ENCODE measurements around the gene FRMD4A.

DNA sequence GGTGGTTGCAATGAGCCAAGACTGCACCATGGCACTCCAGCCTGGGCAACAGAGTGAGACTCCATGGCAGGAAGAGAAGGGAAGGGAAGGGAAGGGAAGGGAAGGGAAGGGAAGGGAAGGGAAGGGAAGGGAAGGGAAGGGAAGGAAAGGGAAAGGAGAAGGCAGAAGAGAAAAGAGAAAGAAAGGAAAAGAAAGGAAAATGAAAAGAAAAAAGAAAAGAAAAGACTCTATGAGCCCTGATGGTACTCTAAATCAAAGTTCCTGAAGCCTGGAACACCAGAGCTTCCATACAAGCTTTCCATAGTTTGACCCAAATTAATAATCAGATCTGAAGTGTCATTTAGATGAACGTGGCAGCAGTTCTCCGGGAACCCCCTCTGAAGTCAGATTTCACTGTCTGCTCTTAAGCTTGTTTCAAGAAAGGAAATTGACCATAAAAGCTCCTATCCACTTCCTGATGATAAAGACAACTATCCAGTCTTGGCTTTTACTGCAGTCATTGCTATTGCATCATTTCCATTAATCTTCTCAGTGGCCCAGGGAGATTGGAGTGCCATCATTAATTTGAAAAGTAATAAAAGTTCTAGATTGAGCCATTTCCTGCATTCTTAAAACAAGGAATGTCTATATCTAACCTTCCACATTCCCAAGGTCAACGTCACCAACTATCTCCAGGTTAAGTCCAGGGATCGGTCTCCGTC lies 44.2 kb upstream of the FRMD4A start:
- TF ChIP-seq, protein P1, sequence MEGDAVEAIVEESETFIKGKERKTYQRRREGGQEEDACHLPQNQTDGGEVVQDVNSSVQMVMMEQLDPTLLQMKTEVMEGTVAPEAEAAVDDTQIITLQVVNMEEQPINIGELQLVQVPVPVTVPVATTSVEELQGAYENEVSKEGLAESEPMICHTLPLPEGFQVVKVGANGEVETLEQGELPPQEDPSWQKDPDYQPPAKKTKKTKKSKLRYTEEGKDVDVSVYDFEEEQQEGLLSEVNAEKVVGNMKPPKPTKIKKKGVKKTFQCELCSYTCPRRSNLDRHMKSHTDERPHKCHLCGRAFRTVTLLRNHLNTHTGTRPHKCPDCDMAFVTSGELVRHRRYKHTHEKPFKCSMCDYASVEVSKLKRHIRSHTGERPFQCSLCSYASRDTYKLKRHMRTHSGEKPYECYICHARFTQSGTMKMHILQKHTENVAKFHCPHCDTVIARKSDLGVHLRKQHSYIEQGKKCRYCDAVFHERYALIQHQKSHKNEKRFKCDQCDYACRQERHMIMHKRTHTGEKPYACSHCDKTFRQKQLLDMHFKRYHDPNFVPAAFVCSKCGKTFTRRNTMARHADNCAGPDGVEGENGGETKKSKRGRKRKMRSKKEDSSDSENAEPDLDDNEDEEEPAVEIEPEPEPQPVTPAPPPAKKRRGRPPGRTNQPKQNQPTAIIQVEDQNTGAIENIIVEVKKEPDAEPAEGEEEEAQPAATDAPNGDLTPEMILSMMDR (IDR thresholded peaks at IDR 0.05; ENCODE audit: insufficient read depth, low read length, poor library complexity, severe bottlenecking), result no peak
- TF ChIP-seq EZH2phosphoT487 (conservative IDR thresholded peaks at IDR 0.05; ENCODE audit: low read length), result no peak

Data from SU-DHL-6 (cell line).